Amniotic epithelial cell (primary cell): ENCODE results near the gene PSTK.
A peak's percentile ranks its signal among the peaks of the same experiment; 100 is the strongest.

Experiments used
- DNase-seq: peaks from one replicate; pipeline ENCODE4 v3.0.0-alpha.2; 2010; ENCODE audit warnings: low read depth

The PSTK gene

DNA sequence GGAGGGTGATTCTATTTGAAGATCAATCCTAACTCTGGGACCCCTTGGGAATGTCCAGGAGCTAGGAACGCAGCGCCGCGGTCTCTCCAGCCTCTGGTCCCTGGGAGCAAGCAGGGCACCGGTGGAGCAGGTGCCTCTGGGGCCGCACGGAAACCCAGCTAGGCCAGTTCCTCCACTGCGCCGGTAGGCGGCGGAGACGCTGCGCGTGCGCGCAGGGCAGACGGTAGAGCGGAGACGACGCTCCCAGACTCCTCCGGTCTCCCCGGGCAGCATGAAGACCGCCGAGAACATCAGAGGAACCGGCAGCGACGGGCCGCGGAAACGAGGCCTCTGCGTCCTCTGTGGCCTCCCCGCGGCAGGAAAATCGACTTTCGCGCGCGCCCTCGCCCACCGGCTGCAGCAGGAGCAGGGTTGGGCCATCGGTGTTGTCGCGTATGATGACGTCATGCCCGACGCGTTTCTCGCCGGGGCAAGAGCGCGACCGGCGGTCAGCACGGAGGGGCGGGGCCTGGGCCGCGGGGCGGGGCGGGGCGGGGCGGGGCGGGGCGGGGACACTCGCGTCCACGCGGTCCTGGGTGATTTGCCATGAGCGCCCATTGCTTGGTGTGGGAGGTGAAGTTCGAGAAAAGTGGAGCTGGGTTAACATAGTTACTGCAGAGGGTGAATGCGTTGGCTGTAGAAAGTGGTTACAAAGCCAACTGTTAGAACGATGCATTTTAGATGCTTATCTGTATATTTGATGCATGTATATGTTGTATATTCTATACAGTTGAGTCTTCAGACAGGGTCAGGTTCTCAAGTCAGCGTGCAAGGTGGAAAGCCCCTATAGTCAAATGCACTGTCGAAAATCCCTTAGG, at the start of gene PSTK:
Gene PSTK (plus strand): TSS at position 193 of the 857 bp plus-strand sequence. CDS start 79 bp downstream, at position 272.
- DNase-seq: peak; percentile 87

- peak; percentile 21 for DNase-seq
These were observed 48.9 kb upstream of the PSTK start for GRCh38 chr10:122931088-122931906.

GRCh38 chr10:122939133-122939855, 40.9 kb upstream of the PSTK start:
- DNase-seq: no peak

DNA sequence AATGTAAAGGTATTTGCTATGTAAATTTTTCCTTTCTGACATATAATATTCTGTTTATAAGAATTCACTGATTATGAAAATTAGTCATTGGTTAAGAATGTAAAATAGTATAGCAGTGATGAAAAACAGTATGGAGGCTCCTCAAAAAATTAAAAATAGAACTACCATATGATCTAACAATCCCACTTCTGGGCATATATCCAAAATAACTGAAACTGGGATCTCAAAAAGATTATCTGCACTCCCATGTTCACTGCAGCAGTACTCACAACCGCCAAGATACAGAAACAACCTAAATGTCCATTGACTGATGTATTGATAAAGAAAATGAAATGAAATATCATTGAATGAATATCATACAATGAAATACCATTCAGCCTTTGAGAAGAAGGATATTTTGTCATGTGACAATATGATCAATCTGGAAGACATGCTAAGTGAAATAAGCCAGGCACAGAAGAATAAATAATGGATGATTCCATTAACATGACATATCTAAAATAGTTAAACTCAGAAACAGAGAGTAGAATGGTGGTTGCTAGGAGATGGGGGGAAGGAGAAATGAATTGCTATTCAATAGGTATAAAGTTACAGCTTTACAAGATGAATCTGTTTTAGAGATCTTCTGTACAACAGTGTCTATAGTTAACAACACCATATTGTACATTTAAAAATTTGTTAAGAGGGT, 40.2 kb upstream of the PSTK start:
- DNase-seq: peak; percentile 79

- no peak for DNase-seq
These were observed 30.9 kb upstream of the PSTK start for GRCh38 chr10:122949296-122949695.

DNA sequence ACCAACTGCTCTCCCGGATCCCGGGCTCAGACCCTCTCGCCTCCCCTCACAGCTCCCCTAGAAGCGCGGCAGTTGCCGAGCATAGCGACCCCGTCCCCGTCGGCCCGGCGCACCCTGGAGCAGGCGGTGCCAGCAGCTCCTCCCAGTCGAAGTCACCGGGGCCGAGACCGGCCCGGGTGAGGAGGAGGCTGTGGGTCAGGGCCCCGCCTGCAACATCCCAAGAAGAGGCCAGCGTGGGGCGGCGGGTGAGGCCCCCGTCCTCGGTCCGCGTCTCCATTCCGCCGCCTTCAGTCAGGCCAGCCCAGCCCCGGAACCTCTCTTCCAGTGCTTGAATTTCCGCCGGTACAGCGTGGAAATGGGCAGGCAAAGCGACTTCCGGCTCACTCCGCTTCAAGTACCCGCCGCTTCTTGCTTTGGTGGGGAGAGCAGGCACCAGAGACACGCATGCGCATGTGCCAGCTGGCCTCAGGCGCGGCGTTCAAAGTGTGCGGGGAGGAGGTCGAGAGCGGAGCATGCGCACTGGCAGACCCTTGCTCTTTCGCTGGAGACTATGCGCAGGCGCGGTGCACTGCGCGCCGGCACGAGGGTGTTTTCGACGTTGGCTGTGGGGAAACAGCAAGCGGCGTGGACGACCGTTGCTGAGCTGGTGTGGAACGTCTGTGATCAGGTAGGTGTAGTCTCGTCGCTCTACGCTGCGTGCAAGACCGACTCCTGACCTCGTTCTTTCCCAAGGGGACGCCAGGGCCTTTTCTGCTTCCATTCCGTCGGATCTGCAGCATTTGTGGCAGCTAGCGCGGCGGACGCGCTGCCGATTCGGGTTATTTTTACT, 26.1 kb upstream of the PSTK start, which contains the start of gene C10orf88:
Gene C10orf88 (minus strand): TSS at position 326 of the 829 bp plus-strand sequence. CDS start 49 bp downstream, at position 277.
- peak; percentile 98 for DNase-seq

DNA sequence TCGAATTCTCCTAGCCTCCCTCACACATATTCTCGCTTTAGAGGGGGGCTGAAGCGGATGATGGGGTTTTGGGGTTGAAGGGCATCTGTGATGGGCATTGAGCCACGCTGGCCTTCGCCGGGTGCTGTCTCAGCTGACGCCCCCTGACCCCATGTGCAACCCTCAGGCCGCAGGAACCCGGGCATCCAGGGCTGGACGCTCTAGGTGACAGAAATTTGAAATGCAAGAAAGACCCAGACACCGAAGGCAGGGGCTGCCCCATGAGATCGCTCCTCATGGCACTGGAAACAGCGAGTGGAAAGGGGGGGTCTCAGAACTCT, 25.5 kb upstream of the PSTK start:
- DNase-seq: no peak

DNA sequence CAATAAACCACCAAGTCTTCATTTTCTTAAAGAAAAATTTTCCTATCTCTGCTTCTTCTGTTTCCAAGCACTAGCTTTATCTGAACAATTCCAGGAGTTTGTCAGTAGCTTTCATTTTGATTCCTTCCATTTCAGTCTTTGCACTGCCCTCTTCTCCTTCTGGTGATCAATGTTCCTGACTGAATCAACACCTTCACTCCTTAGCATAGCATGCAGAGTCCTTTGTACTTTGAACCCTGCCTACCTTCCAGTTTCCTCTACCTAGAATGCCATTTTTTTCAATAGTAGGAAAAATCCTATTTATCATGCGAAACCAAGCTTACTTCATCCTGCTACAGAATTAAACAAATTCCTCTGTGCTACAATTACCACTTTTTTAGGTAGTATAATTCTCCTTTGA, 24.3 kb upstream of the PSTK start:
- DNase-seq: no peak

DNA sequence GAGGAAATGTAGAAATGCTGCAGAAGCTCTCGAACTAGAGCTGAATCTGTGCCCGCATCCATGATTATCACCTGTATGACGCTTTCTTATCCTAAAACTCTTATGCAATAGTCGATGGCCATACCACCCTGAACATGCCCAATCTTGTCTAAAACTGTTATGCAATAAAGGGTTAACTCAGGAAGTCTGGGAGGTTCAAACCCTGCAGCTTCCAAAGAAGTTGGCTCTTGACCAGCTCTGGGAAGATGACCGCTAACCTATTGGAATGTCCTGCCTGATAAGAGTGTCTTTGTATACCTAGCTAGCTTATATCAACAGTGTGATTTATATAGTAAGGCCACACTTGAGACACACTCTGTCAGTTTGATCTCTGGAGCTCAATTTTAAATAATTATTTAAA, 22.7 kb upstream of the PSTK start:
- DNase-seq: peak; percentile 21

DNA sequence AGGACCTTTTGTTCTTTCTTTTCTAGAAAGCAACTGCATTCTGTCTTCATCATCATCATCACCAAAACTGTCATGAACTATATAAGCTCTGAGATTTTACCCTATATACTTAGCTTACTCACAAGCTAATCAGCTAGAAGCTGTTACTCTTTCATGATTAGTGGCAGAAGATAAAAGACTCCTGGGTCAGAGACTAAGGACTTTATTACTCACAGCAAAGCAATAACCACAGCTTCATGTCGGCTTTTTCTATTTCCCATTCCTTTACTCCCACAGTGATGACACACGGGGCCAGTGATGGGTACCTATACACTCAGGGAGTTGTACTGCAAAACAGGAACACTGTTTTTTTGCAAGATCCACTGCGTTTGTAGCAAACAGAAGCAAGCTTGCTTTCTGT, 17.8 kb upstream of the PSTK start:
- peak; percentile 62 for DNase-seq

- DNase-seq: no peak
These were observed 13.3 kb upstream of the PSTK start for GRCh38 chr10:122966879-122967278.

GRCh38 chr10:122968698-122969097, 11.5 kb upstream of the PSTK start:
- DNase-seq: no peak

GRCh38 chr10:122974023-122974422, 6.2 kb upstream of the PSTK start:
- no peak for DNase-seq

GRCh38 chr10:122974543-122975064, 5.6 kb upstream of the PSTK start:
- DNase-seq: no peak

GRCh38 chr10:122981066-122981464, 864 bp downstream of the PSTK start:
- DNase-seq: peak; percentile 51

DNA sequence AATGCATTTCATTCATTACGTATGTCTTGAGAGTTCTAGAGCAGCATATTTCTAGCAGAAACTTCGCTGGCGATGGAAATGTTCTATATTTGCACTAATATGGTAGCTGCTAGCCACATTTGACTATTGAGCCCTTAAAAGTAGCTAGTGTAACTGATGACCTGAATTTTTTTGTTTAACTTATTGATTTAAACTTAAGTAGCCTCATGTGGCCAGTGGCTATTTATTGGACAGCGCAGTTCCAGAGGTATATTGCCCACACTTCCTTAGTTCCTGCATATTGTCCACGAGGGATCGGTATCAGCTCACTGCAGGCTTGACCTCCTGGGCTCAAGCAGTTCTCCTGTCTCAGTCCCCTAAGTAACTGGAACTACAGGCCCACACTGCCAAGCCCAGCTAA, 3.7 kb downstream of the PSTK start:
- no peak for DNase-seq

GRCh38 chr10:122984708-122985107, 4.5 kb downstream of the PSTK start:
- no peak for DNase-seq

- no peak for DNase-seq
These were observed 6.1 kb downstream of the PSTK start for GRCh38 chr10:122986335-122986734.

GRCh38 chr10:122988501-122988900, 8.3 kb downstream of the PSTK start:
- no peak for DNase-seq

GRCh38 chr10:122990278-122990677, 10.1 kb downstream of the PSTK start:
- DNase-seq: no peak
